Trophoblast cell (in vitro differentiated cells and primary cell): ENCODE measurements around the gene ARHGAP5.

Experiments
- DNase-seq, 2 donors: peaks; one replicate each; pipeline ENCODE4 v3.0.0-alpha.2; 2016
- H2AFZ ChIP-seq: 2 replicates; pipeline ENCODE4 v1.6.1; 2013; ENCODE audit warnings: low read length, moderate library complexity, mild to moderate bottlenecking; ENCODE audit not compliant: insufficient read depth, poor library complexity
- H2AK5ac ChIP-seq: 2 replicates; pipeline ENCODE4 v1.6.1; 2013; ENCODE audit warnings: mild to moderate bottlenecking, low read length
- H2BK120ac ChIP-seq: 2 replicates; pipeline ENCODE4 v1.6.1; 2013; ENCODE audit warnings: low read length, mild to moderate bottlenecking, moderate library complexity; ENCODE audit not compliant: insufficient read depth, poor library complexity
- H2BK12ac ChIP-seq: 2 replicates; pipeline ENCODE4 v1.6.1; 2013; ENCODE audit warnings: mild to moderate bottlenecking, low read length, moderate library complexity
- H2BK5ac ChIP-seq: 2 replicates; pipeline ENCODE4 v1.6.1; 2013; ENCODE audit warnings: low read length, low read depth, moderate library complexity, mild to moderate bottlenecking; ENCODE audit not compliant: poor library complexity
- H3K14ac ChIP-seq: 2 replicates; pipeline ENCODE4 v1.6.1; 2013; ENCODE audit warnings: mild to moderate bottlenecking, low read length
- H3K18ac ChIP-seq: 2 replicates; pipeline ENCODE4 v1.6.1; 2013; ENCODE audit warnings: mild to moderate bottlenecking, low read length
- H3K23ac ChIP-seq: 2 replicates; pipeline ENCODE4 v1.6.1; 2013; ENCODE audit warnings: low read length
- H3K27ac ChIP-seq: 2 replicates; pipeline ENCODE4 v1.5.1; 2013; ENCODE audit warnings: low read depth, mild to moderate bottlenecking, inconsistent platforms, low read length, moderate library complexity
- H3K27me3 ChIP-seq: 2 replicates; pipeline ENCODE4 v1.6.1; 2013; ENCODE audit warnings: inconsistent platforms, mild to moderate bottlenecking, low read length, moderate library complexity; ENCODE audit not compliant: insufficient read depth
- H3K36me3 ChIP-seq, 2 experiments: 1 replicate in 1 of 2; 2 replicates in 1 of 2; pipeline ENCODE4 v1.6.1; 2013; ENCODE audit warnings: low read length in 2 of 2, mild to moderate bottlenecking in 2 of 2, moderate library complexity in 1 of 2; ENCODE audit not compliant: insufficient read depth in 2 of 2, control insufficient read depth in 1 of 2
- H3K4ac ChIP-seq: 2 replicates; pipeline ENCODE4 v1.6.1; 2013; ENCODE audit warnings: low read depth, mild to moderate bottlenecking, low read length, moderate library complexity
- H3K4me1 ChIP-seq, 2 experiments: 1 replicate in 1 of 2; 2 replicates in 1 of 2; pipeline ENCODE4 v1.6.1; 2013; ENCODE audit warnings: low read length in 2 of 2, mild to moderate bottlenecking in 2 of 2, moderate library complexity in 1 of 2; ENCODE audit not compliant: insufficient read depth in 2 of 2, control insufficient read depth in 1 of 2
- H3K4me2 ChIP-seq: 2 replicates; pipeline ENCODE4 v1.6.1; 2013; ENCODE audit warnings: inconsistent platforms, mild to moderate bottlenecking, low read length, moderate library complexity
- H3K4me3 ChIP-seq: 2 replicates; pipeline ENCODE4 v1.5.1; 2013; ENCODE audit warnings: mild to moderate bottlenecking, low read depth, low read length, inconsistent platforms
- H3K79me1 ChIP-seq: one replicate; pipeline ENCODE4 v1.6.1; 2013; ENCODE audit warnings: low read length
- H3K79me2 ChIP-seq: 2 replicates; pipeline ENCODE4 v1.6.1; 2013; ENCODE audit warnings: low read length, mild to moderate bottlenecking; ENCODE audit not compliant: control insufficient read depth, insufficient read depth, poor library complexity
- H3K9ac ChIP-seq: 2 replicates; pipeline ENCODE4 v1.6.1; 2013; ENCODE audit warnings: mild to moderate bottlenecking, low read length
- H3K9me3 ChIP-seq: 2 replicates; pipeline ENCODE4 v1.6.1; 2013; ENCODE audit warnings: low read depth, mild to moderate bottlenecking, control low read depth, inconsistent platforms, low read length; ENCODE audit not compliant: insufficient read depth
- H4K12ac ChIP-seq: 2 replicates; pipeline ENCODE4 v1.6.1; 2013; ENCODE audit warnings: low read depth, mild to moderate bottlenecking, low read length, moderate library complexity
- H4K8ac ChIP-seq: 2 replicates; pipeline ENCODE4 v1.6.1; 2013; ENCODE audit warnings: low read depth, mild to moderate bottlenecking, low read length, moderate library complexity
- H4K91ac ChIP-seq: one replicate; pipeline ENCODE4 v1.6.1; 2013; ENCODE audit warnings: low read depth, mild to moderate bottlenecking, low read length, moderate library complexity
- WGBS: extraction: QIAGEN DNeasy Blood & Tissue Kit; methylation state at CpG from one replicate; pipeline ENCODE4 v1.1.7; 2013; ENCODE audit warnings: missing lambda C conversion rate; ENCODE audit not compliant: insufficient read length, insufficient coverage; ENCODE audit errors: extremely low coverage; 5-methylcytosine and 5-hydroxymethylcytosine counted together

The ARHGAP5 gene

GRCh38 chr14:32134448-32135097 is 57.5 kb downstream of the ARHGAP5 start:
- Histone ChIP-seq H3K9me3 (no peaks in the 10 kb centered on the region), H3K4me1 (no peaks in the 10 kb centered on the region), H3K79me1 (no peaks in the 10 kb centered on the region), H2AK5ac (no peak overlapping the region), H3K4me2 (no peak overlapping the region), H2BK5ac (no peak overlapping the region), H3K14ac (no peak overlapping the region), H3K4me3 (no peak overlapping the region), H3K27me3 (no peaks in the 10 kb centered on the region), H3K23ac (no peak overlapping the region), H4K91ac (no peak overlapping the region), H3K27ac (no peak overlapping the region), H2AFZ (no peak overlapping the region), H3K4ac (no peak overlapping the region), H3K36me3 (peaks cover 4 to 12% of the 10 kb centered on the region in 2 experiments), H2BK12ac (no peak overlapping the region), H3K79me2 (no peaks in the 10 kb centered on the region), H4K12ac (no peak overlapping the region), H2BK120ac (no peak overlapping the region), H4K8ac (no peak overlapping the region), H3K9ac (no peak overlapping the region), H3K18ac (no peak overlapping the region)
- no CpG with 5 or more reads among the region's 3 CpGs for WGBS
- no peak for DNase-seq

- Histone ChIP-seq H3K4ac (no peak overlapping the region), H3K36me3 (peaks cover 0 to 6% of the 10 kb centered on the region in 2 experiments), H2AK5ac (no peak overlapping the region), H3K9me3 (no peaks in the 10 kb centered on the region), H4K8ac (no peak overlapping the region), H4K91ac (no peak overlapping the region), H2BK12ac (no peak overlapping the region), H3K4me2 (no peak overlapping the region), H3K23ac (no peak overlapping the region), H3K18ac (no peak overlapping the region), H2BK5ac (no peak overlapping the region), H2BK120ac (no peak overlapping the region), H3K27me3 (no peaks in the 10 kb centered on the region), H3K4me1 (no peaks in the 10 kb centered on the region), H3K9ac (no peak overlapping the region), H3K4me3 (no peak overlapping the region), H3K14ac (no peak overlapping the region), H3K27ac (no peak overlapping the region), H2AFZ (no peak overlapping the region), H4K12ac (no peak overlapping the region), H3K79me1 (no peaks in the 10 kb centered on the region), H3K79me2 (no peaks in the 10 kb centered on the region)
- peak in 1 of 2 donors; percentile 4 for DNase-seq
- no CpG with 5 or more reads among the region's 2 CpGs for WGBS
Measured at GRCh38 chr14:32136027-32136825, 59.1 kb downstream of the ARHGAP5 start.

- Histone ChIP-seq H2BK120ac (no peak overlapping the region), H3K4me2 (no peak overlapping the region), H3K14ac (no peak overlapping the region), H3K23ac (no peak overlapping the region), H2BK12ac (no peak overlapping the region), H3K36me3 (peaks cover 0 to 6% of the 10 kb centered on the region in 2 experiments), H3K27ac (no peak overlapping the region), H2BK5ac (no peak overlapping the region), H4K91ac (no peak overlapping the region), H4K8ac (no peak overlapping the region), H3K27me3 (no peaks in the 10 kb centered on the region), H3K9ac (no peak overlapping the region), H3K18ac (no peak overlapping the region), H3K9me3 (no peaks in the 10 kb centered on the region), H3K4ac (no peak overlapping the region), H4K12ac (no peak overlapping the region), H3K79me1 (no peaks in the 10 kb centered on the region), H2AK5ac (no peak overlapping the region), H3K4me1 (no peaks in the 10 kb centered on the region), H3K4me3 (no peak overlapping the region), H2AFZ (no peak overlapping the region), H3K79me2 (no peaks in the 10 kb centered on the region)
- no peak for DNase-seq
- no CpG with 5 or more reads among the region's 4 CpGs for WGBS
Measured at GRCh38 chr14:32137313-32137712, 60.2 kb downstream of the ARHGAP5 start.

GRCh38 chr14:32137892-32138291 is 60.8 kb downstream of the ARHGAP5 start:
- H3K4me2 ChIP-seq = no peak overlapping the region
- H2AK5ac ChIP-seq = no peak overlapping the region
- no peak overlapping the region for H4K91ac ChIP-seq
- H3K9ac ChIP-seq = no peak overlapping the region
- H2BK120ac ChIP-seq = no peak overlapping the region
- no peak overlapping the region for H2AFZ ChIP-seq
- no peak overlapping the region for H3K4me3 ChIP-seq
- no peak for DNase-seq
- H3K9me3 ChIP-seq = no peaks in the 10 kb centered on the region
- H3K79me2 ChIP-seq = no peaks in the 10 kb centered on the region
- H3K36me3 ChIP-seq = peaks cover 0 to 6% of the 10 kb centered on the region in 2 experiments
- H3K27me3 ChIP-seq = no peaks in the 10 kb centered on the region
- no peak overlapping the region for H3K23ac ChIP-seq
- H4K12ac ChIP-seq = no peak overlapping the region
- no peak overlapping the region for H3K4ac ChIP-seq
- H2BK5ac ChIP-seq = no peak overlapping the region
- no peaks in the 10 kb centered on the region for H3K79me1 ChIP-seq
- H3K27ac ChIP-seq = no peak overlapping the region
- no peak overlapping the region for H3K14ac ChIP-seq
- H2BK12ac ChIP-seq = no peak overlapping the region
- no CpG with 5 or more reads among the region's 1 CpG for WGBS
- no peak overlapping the region for H3K18ac ChIP-seq
- H4K8ac ChIP-seq = no peak overlapping the region
- H3K4me1 ChIP-seq = no peaks in the 10 kb centered on the region
